ENCODE data around the gene MFAP3L.

Gene MFAP3L

GRCh38 chr4:169996379-169997240, 29.6 kb downstream of the MFAP3L start:
- H3K4me3 ChIP-seq (ENCODE audit: low read depth, low read length) = no peak overlapping the region
- TF ChIP-seq, protein P1, sequence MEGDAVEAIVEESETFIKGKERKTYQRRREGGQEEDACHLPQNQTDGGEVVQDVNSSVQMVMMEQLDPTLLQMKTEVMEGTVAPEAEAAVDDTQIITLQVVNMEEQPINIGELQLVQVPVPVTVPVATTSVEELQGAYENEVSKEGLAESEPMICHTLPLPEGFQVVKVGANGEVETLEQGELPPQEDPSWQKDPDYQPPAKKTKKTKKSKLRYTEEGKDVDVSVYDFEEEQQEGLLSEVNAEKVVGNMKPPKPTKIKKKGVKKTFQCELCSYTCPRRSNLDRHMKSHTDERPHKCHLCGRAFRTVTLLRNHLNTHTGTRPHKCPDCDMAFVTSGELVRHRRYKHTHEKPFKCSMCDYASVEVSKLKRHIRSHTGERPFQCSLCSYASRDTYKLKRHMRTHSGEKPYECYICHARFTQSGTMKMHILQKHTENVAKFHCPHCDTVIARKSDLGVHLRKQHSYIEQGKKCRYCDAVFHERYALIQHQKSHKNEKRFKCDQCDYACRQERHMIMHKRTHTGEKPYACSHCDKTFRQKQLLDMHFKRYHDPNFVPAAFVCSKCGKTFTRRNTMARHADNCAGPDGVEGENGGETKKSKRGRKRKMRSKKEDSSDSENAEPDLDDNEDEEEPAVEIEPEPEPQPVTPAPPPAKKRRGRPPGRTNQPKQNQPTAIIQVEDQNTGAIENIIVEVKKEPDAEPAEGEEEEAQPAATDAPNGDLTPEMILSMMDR (IDR thresholded peaks at IDR 0.05; ENCODE audit: low read depth, low read length) = no peak
- no peak for TF ChIP-seq MYC (IDR thresholded peaks at IDR 0.05; ENCODE audit: low read depth, low read length)
- TF ChIP-seq MAX (IDR thresholded peaks at IDR 0.05; ENCODE audit: low read depth, low read length) = no peak
- TF ChIP-seq POLR2A (IDR thresholded peaks at IDR 0.05; ENCODE audit: extremely low read depth, insufficient read length) = no peak
- DNase-seq (ENCODE audit: low read depth) = no peak

GRCh38 chr4:169993531-169993930, 32.7 kb downstream of the MFAP3L start:
- TF ChIP-seq, protein P1 (IDR thresholded peaks at IDR 0.05; ENCODE audit: low read depth, low read length) = no peak
- TF ChIP-seq MYC (IDR thresholded peaks at IDR 0.05; ENCODE audit: low read depth, low read length) (no peak), POLR2A (IDR thresholded peaks at IDR 0.05; ENCODE audit: extremely low read depth, insufficient read length) (no peak), MAX (IDR thresholded peaks at IDR 0.05; ENCODE audit: low read depth, low read length) (no peak)
- no peak for DNase-seq (ENCODE audit: low read depth)
- H3K4me3 ChIP-seq (ENCODE audit: low read depth, low read length) = no peak overlapping the region

DNA sequence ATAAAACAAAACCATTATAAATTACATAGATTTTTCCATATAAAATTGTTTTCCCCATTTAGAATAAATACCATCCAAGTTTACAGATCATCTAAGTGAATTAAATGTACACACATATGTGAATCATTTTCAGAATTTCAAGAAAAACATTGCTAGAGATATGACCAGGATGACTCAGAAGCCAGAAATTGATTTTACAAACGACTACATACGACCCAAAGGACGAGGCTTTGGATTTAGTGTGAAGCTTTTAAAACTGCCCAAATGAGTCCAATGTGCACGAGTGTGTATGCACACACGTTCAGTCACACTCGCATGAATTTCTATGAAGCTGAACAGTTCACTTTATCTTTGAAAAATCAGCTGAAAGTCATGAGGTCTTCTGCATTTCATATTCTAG, 37.9 kb downstream of the MFAP3L start:
- DNase-seq (ENCODE audit: low read depth) = no peak
- TF ChIP-seq, protein P1 (IDR thresholded peaks at IDR 0.05; ENCODE audit: low read depth, low read length) = no peak
- TF ChIP-seq MAX (IDR thresholded peaks at IDR 0.05; ENCODE audit: low read depth, low read length) (no peak), POLR2A (IDR thresholded peaks at IDR 0.05; ENCODE audit: extremely low read depth, insufficient read length) (no peak), MYC (IDR thresholded peaks at IDR 0.05; ENCODE audit: low read depth, low read length) (no peak)
- H3K4me3 ChIP-seq (ENCODE audit: low read depth, low read length) = no peak overlapping the region

DNA sequence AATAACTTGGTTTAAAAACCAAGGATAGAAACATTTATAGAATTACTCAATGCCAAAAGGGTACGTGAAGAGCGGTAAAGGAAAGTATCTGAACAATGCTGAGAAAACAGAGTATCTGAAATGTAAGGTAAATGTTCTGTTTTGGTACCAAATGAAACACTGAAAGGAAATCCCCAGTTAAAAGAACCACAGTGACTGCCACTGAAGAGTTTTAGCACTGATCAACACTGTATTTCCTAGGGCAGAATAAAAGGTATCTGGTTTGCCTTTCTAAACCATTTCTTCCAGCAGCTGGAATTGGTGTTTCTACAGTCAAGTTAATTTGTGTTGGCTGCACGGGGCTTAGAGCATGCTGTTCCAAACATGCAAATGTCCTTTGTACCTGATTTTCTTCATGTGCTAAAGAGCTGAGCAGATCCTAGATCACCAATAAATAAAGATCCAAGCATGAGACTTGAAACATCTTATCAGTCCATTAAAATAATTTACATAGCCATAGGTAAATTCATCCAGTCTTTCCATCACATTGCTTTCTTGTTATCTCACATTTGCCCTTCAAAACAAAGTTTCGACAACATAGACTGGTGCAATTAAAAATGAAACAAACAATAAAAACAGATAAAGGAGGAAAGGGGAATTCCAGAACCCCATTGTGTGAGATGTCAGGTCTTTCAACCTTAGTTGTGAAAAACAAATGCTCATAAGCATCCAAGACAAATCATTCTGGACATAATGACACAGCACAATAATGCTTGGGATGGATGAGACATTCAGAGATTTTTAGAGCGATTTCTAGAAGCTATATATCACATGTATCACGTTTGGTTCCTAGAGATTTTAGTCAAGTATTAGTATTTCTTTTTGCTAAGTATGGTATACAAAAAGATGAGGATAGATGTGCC, 38.6 kb downstream of the MFAP3L start:
- no peak for DNase-seq (ENCODE audit: low read depth)
- H3K4me3 ChIP-seq (ENCODE audit: low read depth, low read length) = no peak overlapping the region
- TF ChIP-seq MAX (IDR thresholded peaks at IDR 0.05; ENCODE audit: low read depth, low read length) (no peak), POLR2A (IDR thresholded peaks at IDR 0.05; ENCODE audit: extremely low read depth, insufficient read length) (no peak), MYC (IDR thresholded peaks at IDR 0.05; ENCODE audit: low read depth, low read length) (no peak)
- TF ChIP-seq, protein P1 (IDR thresholded peaks at IDR 0.05; ENCODE audit: low read depth, low read length) = no peak

- DNase-seq (ENCODE audit: low read depth) = no peak
- TF ChIP-seq MYC (IDR thresholded peaks at IDR 0.05; ENCODE audit: low read depth, low read length) = no peak
- no peak overlapping the region for H3K4me3 ChIP-seq (ENCODE audit: low read depth, low read length)
Measured at GRCh38 chr4:169986369-169986768, 39.8 kb downstream of the MFAP3L start.

- no peak overlapping the region for H3K4me3 ChIP-seq (ENCODE audit: low read depth, low read length)
- no peak for TF ChIP-seq MYC (IDR thresholded peaks at IDR 0.05; ENCODE audit: low read depth, low read length)
- TF ChIP-seq MAX (IDR thresholded peaks at IDR 0.05; ENCODE audit: low read depth, low read length) = no peak
- no peak for TF ChIP-seq POLR2A (IDR thresholded peaks at IDR 0.05; ENCODE audit: extremely low read depth, insufficient read length)
- TF ChIP-seq, protein P1 (IDR thresholded peaks at IDR 0.05; ENCODE audit: low read depth, low read length) = no peak
- no peak for DNase-seq (ENCODE audit: low read depth)
Measured at GRCh38 chr4:169985881-169986280, 40.3 kb downstream of the MFAP3L start.

All from NB4 (cell line).